K562 treated with DMSO at 1 percent for 24 hours (cell line): Measurements from ENCODE around the gene WAC. TPM values are rescaled to one million over a fixed set of nuclear protein-coding genes. Genes with fewer than 3 reads are reported as not detected.

Experiments
- total RNA-seq: library from RNA; unstranded; fragments of 300-600 nt; gene quantifications from 2 replicates; pipeline ENCODE4 v1.2.3, GENCODE V29; 2022; ENCODE audit warnings: low read depth; ENCODE audit not compliant: insufficient read depth

WAC gene, protein sequence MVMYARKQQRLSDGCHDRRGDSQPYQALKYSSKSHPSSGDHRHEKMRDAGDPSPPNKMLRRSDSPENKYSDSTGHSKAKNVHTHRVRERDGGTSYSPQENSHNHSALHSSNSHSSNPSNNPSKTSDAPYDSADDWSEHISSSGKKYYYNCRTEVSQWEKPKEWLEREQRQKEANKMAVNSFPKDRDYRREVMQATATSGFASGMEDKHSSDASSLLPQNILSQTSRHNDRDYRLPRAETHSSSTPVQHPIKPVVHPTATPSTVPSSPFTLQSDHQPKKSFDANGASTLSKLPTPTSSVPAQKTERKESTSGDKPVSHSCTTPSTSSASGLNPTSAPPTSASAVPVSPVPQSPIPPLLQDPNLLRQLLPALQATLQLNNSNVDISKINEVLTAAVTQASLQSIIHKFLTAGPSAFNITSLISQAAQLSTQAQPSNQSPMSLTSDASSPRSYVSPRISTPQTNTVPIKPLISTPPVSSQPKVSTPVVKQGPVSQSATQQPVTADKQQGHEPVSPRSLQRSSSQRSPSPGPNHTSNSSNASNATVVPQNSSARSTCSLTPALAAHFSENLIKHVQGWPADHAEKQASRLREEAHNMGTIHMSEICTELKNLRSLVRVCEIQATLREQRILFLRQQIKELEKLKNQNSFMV
- 55.7 and 63.2 TPM in 2 replicates for total RNA-seq

DNA sequence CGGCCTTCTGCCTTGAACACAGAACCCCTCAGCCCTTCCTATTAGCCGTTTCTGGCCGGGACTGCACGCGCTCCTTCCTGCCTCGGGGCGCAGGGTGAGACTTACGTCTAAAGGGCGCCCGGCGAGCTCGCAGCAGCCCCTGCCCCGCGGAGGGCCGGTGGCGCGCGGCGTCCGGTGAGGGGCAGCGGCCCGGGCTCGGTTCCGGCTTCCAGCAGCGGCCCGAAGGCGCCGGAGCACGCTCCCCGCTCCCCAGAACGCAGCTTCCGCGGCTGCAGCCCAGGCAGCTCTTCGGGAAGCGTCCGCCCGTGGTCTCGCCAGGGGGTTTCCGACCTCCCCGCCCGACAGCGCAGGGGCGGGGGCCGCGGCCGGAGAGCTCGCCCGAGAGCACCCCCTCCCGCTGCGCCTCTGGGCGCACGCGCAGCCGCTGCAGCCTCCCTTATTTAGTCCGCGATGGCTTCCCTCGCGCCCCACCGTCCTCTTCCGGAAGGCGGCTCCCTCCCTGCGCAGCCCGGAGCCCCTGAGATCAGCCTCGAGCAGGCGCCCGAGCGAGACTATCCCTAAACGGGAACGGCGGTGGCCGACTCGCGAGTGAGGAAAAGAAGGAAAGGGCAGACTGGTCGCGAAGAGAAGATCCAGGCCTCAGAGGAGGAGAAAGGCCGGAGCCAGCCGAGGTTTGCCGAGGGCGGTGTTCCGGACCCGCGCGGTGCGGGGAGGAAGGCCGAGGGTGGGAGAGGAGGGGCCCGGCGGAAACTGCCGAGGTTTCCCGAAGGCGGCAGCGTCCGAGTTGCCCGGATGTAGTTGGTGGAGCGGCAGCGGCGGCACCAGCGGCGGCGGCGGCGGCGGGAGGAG, at the start of gene WAC:
TSS of gene WAC (plus strand) at position 782 of the 849 bp plus-strand sequence. CDS start 462 bp downstream, outside the sequence.

Other genes starting within 250 kb of the WAC start
- gene MPP7, start 230.1 kb upstream of the WAC start, total RNA-seq, result 0.24 and 0.37 TPM in 2 replicates
- gene BAMBI, start 144.4 kb downstream of the WAC start, total RNA-seq, result 14.1 and 16.2 TPM in 2 replicates